GM18517 (cell line): Measurements from ENCODE around the gene EML4.
"Not testable (repeated sequence)": the region's sequence is repeated elsewhere in the genome, so short reads cannot be mapped to it uniquely, and the experiment has no call there.

Source experiments
- ATAC-seq: cut with Tn5 transposase; IDR thresholded peaks from one replicate; pipeline ENCODE4 v1.9.1; 2021; ENCODE audit warnings: mild to moderate bottlenecking, moderate library complexity; ENCODE audit not compliant: unreplicated experiment

Gene EML4

GRCh38 chr2:42248846-42249245 is 79.7 kb downstream of the EML4 start:
- no peak for ATAC-seq

- ATAC-seq: no peak
These were observed 80.1 kb downstream of the EML4 start for GRCh38 chr2:42249284-42249683.

GRCh38 chr2:42249887-42250286 is 80.7 kb downstream of the EML4 start:
- no peak for ATAC-seq

GRCh38 chr2:42250925-42251324 is 81.8 kb downstream of the EML4 start:
- no peak for ATAC-seq

GRCh38 chr2:42252464-42252863 is 83.3 kb downstream of the EML4 start:
- ATAC-seq: no peak

- ATAC-seq: no peak
These were observed 85.2 kb downstream of the EML4 start for GRCh38 chr2:42254186-42254895.

GRCh38 chr2:42256505-42256904 is 87.4 kb downstream of the EML4 start:
- peak; percentile 89 for ATAC-seq

- no peak for ATAC-seq
These were observed 92.5 kb downstream of the EML4 start for GRCh38 chr2:42261518-42262195.

GRCh38 chr2:42266236-42266635 is 97.1 kb downstream of the EML4 start:
- ATAC-seq: no peak

- no peak for ATAC-seq
These were observed 98.4 kb downstream of the EML4 start for GRCh38 chr2:42267530-42267929.

GRCh38 chr2:42268528-42269151 is 99.5 kb downstream of the EML4 start:
- ATAC-seq: no peak

GRCh38 chr2:42270757-42271156 is 101.6 kb downstream of the EML4 start:
- ATAC-seq: no peak

- ATAC-seq: not testable (repeated sequence)
These were observed 102.1 kb downstream of the EML4 start for GRCh38 chr2:42271246-42271645.

GRCh38 chr2:42274863-42275262 is 105.7 kb downstream of the EML4 start:
- no peak for ATAC-seq

- no peak for ATAC-seq
These were observed 112.4 kb downstream of the EML4 start for GRCh38 chr2:42281416-42282081.

- ATAC-seq: no peak
These were observed 114.9 kb downstream of the EML4 start for GRCh38 chr2:42284019-42284418.

GRCh38 chr2:42286268-42286946 is 117.3 kb downstream of the EML4 start:
- no peak for ATAC-seq

- ATAC-seq: no peak
These were observed 119.7 kb downstream of the EML4 start for GRCh38 chr2:42288811-42289210.

GRCh38 chr2:42289222-42289621 is 120.1 kb downstream of the EML4 start:
- ATAC-seq: no peak

GRCh38 chr2:42290005-42290404 is 120.9 kb downstream of the EML4 start:
- ATAC-seq: no peak

- no peak for ATAC-seq
These were observed 123.9 kb downstream of the EML4 start for GRCh38 chr2:42293019-42293418.
